Activated CD8-positive, alpha-beta memory T cell treated with anti-CD3 and anti-CD28 coated beads for 1 hour (primary cell): ENCODE measurements around the gene MMP24.
"Not testable (repeated sequence)": the region's sequence is repeated elsewhere in the genome, so short reads cannot be mapped to it uniquely, and the experiment has no call there.

ENCODE experiments used
- DNase-seq, 2 donors: peaks; one replicate each; pipeline ENCODE4 v3.0.0-alpha.2; 2020; ENCODE audit warnings: low read depth in 1 of 2; ENCODE audit errors: extremely low read depth in 1 of 2

Gene MMP24

DNA sequence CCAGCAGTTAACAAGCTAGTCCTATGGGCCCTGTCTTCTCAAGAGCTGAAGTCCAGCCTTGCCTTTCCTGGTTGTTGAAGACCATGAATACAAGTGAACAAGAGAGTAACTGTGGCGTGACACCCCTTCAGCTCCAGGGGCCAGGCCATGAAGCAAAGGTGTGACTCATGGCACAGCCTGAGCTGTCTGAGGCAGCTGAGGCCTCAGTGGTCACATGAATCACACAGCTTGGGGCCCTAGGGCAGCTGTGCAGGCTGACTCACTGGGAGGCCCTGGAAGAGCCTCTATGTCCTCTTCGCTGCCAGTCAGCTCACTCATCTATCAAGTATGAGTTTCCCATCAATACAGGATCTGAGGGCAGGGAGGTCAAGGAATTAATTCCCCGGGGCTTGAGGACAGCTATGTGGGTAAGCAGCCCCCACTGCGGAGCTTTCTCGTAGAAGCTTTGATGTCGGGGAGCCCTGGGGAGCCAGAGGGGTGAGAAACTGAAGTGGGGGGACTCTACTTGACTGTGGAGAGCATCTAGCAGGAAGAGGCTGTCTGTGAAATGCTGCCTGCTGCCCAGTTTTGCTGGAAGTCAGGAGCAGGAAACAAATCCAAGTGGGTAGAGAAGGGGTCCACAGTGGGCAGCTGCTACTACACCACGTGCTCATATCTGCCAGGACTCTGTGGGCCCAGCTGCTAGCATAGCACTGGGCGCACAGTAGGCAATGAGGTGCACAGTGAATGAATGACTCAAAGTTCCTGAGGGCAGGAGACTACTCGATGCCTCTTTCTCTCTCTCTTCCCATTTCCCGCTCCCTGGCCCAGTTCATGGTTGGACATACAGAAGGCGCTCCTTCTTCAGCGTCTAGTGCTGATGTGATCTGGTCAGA lies 79.4 kb downstream of the MMP24 start:
- no peak for DNase-seq

DNA sequence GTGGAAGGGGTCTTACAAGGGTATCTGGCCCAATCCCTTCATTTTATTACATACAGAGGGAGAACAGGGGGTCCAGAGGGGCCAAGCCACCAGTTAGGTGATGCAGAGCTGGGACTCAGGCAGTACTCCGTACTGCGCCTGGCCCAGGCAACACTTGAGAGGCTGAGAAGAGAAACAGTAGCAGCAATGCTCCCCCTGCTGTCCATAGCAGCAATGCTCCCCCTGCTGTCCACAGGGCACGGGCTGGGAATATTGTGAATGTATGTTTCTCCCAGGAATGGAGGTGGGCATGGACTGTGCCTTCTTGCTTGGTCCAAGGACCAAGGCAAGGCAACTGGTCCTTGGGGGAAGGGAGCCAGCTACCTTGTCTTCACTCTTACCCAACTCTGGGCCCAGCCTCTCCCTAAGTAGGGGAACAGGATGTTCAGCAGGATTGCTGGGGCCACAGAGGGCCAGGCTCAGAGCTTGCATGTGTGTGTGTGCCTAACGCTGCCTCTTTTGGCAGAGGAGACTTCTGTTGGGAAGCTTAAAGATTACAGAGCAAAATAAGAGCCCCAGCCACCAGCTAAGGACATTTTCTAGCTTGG lies 80.5 kb downstream of the MMP24 start:
- no peak for DNase-seq

DNA sequence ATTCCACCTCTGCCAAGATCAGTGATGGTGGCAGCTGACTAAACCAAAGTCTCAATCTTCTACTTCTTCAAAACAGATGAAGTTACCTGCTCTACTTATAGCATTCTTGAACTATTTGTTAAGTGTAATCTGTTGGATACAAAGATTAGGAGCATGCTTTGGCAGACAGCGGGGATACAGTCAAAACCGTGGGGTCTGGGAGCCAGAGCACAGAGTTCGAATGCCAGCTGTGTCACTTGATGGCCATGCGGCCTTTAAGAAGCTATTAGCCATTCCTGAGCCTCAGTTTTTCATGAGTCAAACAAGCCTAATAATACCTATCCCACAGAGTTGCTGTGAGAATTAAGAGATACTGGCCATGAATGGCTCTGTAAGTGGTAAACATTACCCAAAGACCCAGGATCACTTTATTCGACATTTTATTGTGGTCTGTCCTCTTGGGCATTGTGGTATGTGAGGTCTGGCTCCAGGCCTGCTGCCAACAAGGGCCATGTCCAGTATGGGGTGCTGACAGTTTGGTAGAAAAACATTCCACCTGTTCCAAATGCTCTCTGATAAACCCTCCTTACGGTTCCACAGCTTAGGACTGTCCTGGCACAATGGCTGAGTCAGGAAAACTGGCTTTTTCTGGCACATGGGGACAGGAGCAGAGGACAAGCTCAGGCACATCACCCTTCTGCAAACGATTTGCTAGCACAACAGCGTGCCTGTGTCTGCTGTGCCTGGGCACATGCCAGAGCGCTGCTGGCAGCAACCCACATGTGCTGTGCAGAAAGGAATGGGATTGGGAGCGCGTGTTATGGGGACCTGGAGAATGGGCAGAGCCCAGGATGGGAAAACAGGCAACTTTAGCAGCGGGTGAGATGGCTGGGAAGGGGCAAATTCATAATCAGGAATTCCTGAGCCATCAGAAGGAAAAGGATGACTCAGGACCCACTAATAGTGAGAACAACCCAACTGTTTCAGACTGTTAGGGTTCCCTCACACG lies 81.5 kb downstream of the MMP24 start:
- no peak for DNase-seq

DNA sequence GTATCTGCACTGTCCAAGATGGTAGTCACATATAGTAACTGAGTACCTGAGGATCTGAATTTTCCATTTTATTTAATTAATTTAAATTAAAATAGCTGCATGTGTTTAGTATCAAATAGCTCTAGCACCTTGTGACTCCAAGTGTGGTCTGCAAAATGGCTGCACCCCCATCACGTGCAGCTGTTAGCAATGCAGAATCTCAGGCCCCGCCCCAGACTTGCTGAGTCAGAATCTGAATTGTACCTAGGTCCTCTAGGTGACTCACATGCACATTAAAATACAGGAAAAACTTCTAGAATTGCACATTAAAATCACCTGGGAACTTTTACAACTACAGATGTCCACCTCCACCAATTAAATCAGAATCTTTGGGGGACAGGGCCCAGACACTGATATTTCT lies 84.9 kb downstream of the MMP24 start:
- DNase-seq = no peak

DNA sequence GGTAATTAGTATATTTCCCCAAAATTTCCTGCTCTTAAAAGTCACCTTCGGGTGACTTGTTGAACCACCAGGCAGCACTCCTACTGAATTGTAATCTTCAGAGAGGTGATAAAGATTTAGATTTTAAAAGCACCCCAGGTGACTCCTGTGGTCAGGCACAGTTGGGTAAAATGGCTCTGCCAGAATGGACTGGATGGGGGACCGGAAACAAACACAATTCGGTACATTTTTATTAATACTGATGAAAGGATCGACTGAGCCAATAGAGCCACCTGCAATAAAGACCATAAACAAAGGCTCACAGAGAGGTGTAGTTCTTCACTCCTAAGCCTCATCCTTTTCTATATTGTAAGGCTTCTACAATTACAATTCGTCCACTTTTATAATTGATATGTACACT lies 85.3 kb downstream of the MMP24 start:
- DNase-seq = no peak

DNA sequence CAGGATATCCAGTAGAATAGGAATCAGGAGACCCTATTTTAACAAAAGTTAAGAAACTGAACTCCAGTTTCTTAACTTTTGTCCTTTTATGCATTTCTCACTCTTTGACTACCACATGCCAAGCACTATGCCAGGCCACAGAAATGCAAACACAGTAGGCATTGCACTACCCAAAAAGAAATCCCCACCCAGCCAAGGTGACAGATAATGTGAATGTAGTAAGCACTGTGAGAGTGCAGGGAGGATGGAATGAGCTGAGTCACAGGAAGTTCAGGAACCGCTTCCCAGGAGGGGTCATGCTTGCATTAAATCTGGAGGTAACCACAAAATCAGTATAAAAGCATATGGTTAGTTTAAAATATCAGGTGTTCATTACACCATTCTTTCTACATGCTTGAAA lies 85.8 kb downstream of the MMP24 start:
- no peak for DNase-seq

DNA sequence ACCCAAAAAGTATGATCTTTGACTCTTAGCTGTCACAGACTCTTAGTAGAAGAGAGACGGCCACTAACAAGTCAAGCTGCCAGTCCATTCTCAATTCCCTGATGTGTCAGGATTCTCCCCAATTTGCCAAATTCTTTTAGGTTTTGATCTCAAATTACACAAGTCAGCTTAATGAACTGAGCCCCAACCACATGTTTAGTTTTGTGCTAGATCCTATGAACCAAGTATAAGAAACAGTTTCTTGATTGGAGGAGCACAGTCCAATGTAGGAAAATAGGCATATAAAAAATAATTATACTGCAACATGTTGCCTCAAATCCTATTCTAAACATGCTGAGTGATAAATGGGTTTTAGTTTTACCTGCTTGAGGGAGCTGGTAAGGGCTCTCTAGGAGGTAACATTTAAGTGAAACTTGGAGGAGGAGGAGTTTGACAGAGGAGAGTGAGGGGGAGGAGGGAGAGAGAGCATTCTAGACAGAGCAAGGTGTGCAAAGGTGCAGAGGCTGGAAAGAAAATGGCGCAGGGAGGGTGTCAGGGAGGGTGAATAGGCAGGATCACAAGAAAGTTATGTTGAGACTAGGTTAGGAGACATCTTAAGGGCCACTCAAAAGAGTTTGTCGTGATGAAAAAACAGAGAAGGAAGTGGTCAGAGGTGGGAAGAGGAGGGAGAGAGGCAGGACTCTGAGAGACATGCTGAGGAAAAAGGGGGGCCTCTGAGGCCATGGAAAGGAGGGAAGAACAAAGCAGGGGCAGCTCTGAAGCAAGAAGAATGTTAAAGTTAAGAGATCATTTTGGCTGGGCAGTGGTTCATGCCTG lies 88.5 kb downstream of the MMP24 start:
- no peak for DNase-seq

DNA sequence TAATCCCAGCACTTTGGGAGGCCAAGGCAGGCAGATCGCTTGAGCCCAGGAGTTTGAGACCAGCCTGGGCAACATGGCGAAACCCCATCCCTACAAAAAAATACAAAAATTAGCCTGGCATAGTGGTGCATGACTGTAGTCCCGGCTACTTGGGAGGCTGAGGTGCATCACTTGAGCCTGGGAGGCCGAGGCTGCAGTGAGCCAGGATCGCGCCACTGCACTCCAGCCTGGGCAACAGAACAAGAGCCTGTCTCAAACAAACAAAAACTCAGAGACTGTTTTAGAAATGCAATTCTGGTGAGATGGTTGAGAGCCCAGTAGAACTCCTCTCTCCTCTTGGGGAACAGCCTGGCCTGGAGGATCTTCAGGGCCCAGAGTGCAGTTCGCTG lies 89.1 kb downstream of the MMP24 start:
- not testable (repeated sequence) for DNase-seq

DNA sequence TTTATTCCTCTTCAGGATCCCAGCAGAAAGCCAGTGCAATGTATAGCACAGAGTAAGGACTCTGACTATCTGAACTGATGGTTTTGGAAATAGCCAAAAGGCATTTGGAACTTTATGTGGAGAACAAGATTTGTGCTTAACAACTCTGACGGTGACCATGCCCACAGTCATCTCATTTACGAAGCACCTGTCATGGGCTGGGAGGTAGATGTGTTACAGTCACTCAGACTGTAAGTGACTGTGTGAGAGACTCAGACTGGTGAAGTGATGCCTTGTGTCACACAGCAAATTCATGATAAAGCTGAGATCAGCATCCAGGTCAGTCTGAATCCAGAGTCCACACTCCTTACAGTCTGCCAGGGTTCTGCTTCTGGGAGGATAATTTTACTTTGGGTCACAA lies 89.6 kb downstream of the MMP24 start:
- no peak for DNase-seq

DNA sequence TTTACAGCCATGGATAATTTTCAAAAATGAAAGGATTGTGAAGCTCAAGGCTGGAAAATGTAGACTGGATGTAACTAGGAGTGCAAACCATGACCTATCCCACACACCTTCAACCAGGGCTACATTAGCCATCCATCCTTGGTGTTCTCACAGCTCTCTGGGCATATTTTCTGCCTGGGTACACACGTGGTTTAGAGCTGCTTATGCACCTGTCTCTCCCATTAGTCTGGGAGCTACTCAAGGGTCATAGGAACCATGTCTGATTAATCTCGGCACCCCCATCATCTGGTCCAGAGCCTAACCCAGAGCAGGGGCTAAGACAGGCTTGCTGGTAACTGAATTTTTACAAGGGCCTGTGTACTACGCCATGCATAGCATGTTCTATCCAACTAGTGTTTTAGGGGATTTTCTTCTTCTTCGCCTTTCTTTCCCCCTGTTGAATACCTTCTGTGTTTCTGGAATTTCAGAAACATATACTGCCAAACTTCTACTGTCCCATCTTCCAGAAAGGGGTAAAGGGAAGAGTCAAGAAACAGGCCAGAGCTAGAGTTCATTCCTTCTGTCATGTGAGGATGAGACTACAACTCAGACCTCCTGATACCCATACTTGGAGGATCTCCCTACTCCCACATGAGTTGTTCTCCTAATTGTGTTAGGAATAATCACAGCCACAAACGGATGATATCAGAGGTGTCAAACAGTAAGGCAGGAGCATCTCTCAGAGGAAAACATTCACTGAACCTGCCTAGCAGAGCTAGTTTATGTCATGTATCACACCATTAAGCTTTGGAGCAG lies 91.1 kb downstream of the MMP24 start:
- DNase-seq = no peak

DNA sequence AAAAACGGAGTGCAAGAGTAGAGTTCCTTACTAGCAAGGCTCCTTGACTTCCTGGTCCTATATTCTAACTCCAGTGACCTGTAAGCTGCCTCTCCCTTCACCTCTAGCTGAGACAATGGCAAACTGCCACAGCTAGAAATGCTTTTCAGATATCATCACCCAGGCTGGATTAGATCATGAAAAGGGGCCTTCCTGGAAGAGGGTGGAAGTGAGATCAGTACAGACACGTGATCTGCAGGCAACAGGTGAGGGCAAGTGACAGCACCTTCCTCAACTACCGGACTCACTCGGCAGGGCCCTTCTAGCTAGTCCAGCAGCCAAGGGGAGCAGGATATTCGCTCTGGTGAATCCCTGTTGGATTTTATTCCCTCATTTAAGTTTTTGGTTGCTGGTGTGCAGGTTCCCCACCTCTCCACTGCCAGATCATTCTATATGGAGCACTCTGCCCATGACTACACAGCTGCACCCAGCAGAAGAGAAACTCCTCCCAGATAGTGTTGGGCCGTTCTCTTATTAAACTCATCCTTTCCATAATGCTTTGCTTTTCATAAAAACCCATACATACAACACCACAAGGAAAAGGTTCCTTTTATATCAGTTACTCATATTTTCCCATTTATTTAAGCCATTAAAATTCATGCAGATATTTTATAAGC lies 92.1 kb downstream of the MMP24 start:
- DNase-seq = no peak

DNA sequence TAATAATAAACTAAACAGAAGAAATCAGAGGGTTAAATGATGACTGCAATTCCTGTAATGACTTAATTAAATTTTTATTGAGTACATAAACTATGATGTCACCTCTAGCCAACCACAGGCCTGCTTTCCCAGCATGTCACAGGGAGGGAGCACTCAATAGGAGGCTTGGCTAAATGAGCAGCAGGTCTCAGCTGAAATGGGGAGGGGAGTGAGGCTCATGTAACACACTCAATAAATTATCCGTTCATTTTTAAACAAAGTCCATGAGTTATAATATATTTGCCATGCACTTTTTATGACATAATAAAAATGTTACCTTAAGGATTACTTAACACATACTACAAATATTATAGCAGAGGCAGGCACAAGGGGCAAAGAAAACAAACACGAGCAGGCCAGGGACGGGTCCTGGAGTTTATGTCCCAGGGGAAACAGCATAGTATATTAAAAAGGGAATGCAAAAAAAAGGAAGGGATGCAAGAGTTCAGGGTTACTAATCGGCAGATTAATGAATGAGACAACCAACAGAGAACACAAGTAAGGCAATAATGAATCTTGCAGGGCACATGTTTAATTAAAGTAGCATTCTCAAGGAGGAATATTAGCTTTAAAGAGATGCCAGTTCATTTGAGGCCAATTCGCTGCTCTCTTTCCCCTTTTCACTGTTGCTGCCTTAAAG lies 92.8 kb downstream of the MMP24 start:
- no peak for DNase-seq

DNA sequence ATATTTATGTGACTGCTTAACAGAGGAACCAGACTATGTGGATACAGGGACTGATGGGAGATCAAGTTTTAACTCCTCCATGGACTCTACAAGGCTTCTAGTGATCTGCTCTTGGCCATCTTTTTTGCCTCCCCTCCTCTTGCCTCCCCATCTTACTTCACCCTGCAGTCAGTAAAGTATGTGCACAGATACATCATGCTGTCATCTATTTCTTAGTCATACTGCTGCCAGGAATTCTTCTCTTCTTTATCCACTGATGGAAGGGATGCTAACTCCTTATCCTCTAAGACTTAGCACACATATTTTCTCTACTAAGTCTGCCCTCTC lies 93.3 kb downstream of the MMP24 start:
- no peak for DNase-seq

DNA sequence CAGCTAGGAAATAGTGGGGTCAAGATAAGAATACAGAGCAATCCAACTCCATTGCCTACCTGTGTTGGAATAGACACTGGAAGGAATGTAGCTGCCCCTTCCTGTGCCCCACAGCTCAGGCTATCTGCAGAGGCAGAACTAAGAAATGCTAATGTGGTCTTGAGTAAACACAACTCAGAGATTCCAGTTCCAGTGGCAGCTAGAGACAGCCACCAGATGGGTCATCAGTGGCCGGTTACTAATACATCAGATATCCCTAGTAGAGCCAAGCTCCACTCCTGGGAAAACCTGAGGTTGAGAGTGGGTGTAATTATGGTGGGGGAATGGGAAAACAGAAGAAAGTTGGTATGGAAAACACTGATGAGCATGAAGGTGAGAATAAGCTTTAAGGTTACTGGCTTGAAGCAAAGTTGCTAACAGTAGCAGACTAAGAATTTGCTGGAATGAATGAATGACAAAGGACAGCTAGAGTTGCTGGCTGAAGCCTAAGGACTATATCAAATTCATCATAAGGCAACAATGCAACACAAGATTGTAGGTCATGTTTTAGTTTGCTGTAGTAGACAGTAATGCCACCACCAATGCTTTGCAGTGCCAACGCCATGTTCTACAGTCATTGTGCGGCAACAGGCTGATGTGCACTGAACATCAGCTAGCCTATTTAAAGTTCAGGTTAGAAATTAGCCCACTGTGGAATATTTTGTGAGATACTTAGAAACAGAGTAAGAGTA lies 94.1 kb downstream of the MMP24 start:
- no peak for DNase-seq

DNA sequence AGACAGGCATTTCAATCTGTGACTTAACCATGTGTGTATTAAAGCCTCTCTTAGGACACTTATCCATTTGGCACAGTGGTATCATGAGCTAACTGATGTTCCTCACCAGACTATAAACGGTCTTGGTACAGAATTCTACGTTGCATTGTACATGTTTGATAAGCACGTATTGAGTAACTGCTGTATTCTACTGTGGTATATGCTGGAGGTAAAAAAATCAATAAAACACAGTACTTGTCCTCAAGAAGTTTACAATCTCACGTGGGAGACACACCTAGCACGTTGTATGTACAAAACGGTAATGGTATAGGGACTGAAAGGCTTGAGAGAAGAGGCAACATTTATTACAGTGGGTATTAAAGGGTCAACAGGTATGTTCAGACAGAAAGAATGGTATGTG lies 98.9 kb downstream of the MMP24 start:
- no peak for DNase-seq

DNA sequence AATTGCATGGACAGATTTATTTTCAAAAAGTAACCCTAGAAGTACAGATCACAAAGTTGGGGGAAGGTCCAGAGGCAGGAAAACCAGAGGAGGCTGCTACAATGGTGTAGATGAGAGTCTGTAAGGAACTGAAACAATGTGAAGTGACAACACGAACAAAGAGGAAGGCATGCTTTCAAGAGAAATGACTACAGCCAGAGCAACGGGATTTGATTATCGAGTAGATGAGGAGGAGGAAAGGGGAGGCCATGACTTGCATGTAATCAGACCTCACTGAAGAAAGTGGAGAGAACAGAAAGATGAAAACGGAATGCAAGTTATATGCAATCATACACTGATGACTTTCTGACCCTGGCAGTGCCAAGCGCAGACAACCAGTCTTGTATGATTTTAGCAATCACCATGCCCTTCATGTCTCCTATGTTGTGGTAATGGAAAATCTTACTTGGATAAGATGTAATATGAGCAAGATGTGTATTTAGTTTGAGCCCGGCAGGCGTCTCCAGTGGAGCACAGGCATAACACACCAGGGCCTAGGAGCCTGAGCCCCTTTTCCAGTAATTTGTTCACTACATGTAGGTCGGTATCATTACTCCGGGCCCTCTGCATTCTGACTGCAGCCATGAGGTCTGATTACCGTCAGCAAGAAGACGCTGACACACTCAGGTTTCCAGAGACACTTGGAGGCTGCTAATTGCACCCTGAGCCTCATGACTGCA lies 99.7 kb downstream of the MMP24 start:
- DNase-seq = no peak
